Measurements from ENCODE around the gene SGTB. TPM values are rescaled to one million over a fixed set of nuclear protein-coding genes. Genes with fewer than 3 reads are reported as not detected.

The SGTB gene
- polyA plus RNA-seq, 1 donor from 2014 or later, result 9.6 TPM

- no peak overlapping the region for H3K4me2 ChIP-seq (ENCODE audit: low read length)
- H3K9me3 ChIP-seq (ENCODE audit: low read length), result no peaks in the 10 kb centered on the region
- H3K79me2 ChIP-seq (replicated peaks; ENCODE audit: insufficient read depth, low read length), result peaks cover 22% of the 10 kb centered on the region
- no peaks in the 10 kb centered on the region for H3K9me2 ChIP-seq (ENCODE audit: insufficient read depth, low read length)
- TF ChIP-seq SMC3 (conservative IDR thresholded peaks at IDR 0.05; ENCODE audit: poor library complexity), result no peak
- no peak for TF ChIP-seq EP300 (conservative IDR thresholded peaks at IDR 0.05; ENCODE audit: poor library complexity, severe bottlenecking)
- TF ChIP-seq TAF1 (IDR thresholded peaks at IDR 0.05; ENCODE audit: low read depth), result no peak
- TF ChIP-seq RAD21 (conservative IDR thresholded peaks at IDR 0.05), result no peak
- no peak for TF ChIP-seq MXI1 (conservative IDR thresholded peaks at IDR 0.05; ENCODE audit: poor library complexity, severe bottlenecking)
- no peak for TF ChIP-seq EZH2 (IDR thresholded peaks at IDR 0.05; ENCODE audit: borderline replicate concordance, insufficient read depth, low read length, poor library complexity, severe bottlenecking)
- TF ChIP-seq CTCF (IDR thresholded peaks at IDR 0.05; ENCODE audit: poor library complexity, severe bottlenecking), result no peak
- TF ChIP-seq POLR2AphosphoS5 (IDR thresholded peaks at IDR 0.05), result no peak
- TF ChIP-seq REST (IDR thresholded peaks at IDR 0.05; ENCODE audit: borderline replicate concordance), result no peak
- no peaks in the 10 kb centered on the region for H3K36me3 ChIP-seq (ENCODE audit: insufficient read depth, low read length)
- no peaks in the 10 kb centered on the region for H3F3A ChIP-seq (ENCODE audit: insufficient read depth, low read length, poor library complexity, severe bottlenecking)
- H3K27ac ChIP-seq (ENCODE audit: low read length), result no peak overlapping the region
- H3K4me3 ChIP-seq (ENCODE audit: low read length), result no peak overlapping the region
- H3K27me3 ChIP-seq (ENCODE audit: insufficient read depth, low read depth, low read length), result no peaks in the 10 kb centered on the region
- no peaks in the 10 kb centered on the region for H4K20me1 ChIP-seq (ENCODE audit: insufficient read depth)
- no peak overlapping the region for H3K9ac ChIP-seq (ENCODE audit: low read length)
- no peak overlapping the region for H2AFZ ChIP-seq (ENCODE audit: low read depth, low read length)
Measured at GRCh38 chr5:65737842-65738241, 15.9 kb upstream of the SGTB start.

- Histone ChIP-seq H2AFZ (ENCODE audit: low read depth, low read length) (no peak overlapping the region), H3K9me3 (ENCODE audit: low read length) (no peaks in the 10 kb centered on the region), H3K9ac (ENCODE audit: low read length) (no peak overlapping the region), H3K9me2 (ENCODE audit: insufficient read depth, low read length) (no peaks in the 10 kb centered on the region), H3K4me3 (ENCODE audit: low read length) (no peak overlapping the region), H3K27ac (ENCODE audit: low read length) (no peak overlapping the region), H3K36me3 (ENCODE audit: insufficient read depth, low read length) (no peaks in the 10 kb centered on the region), H3K79me2 (replicated peaks; ENCODE audit: insufficient read depth, low read length) (peaks cover 22% of the 10 kb centered on the region), H3K4me2 (ENCODE audit: low read length) (no peak overlapping the region), H3K27me3 (ENCODE audit: insufficient read depth, low read depth, low read length) (no peaks in the 10 kb centered on the region), H3F3A (ENCODE audit: insufficient read depth, low read length, poor library complexity, severe bottlenecking) (no peaks in the 10 kb centered on the region), H4K20me1 (ENCODE audit: insufficient read depth) (no peaks in the 10 kb centered on the region)
- TF ChIP-seq REST (IDR thresholded peaks at IDR 0.05; ENCODE audit: borderline replicate concordance) (no peak), TAF1 (IDR thresholded peaks at IDR 0.05; ENCODE audit: low read depth) (no peak), RAD21 (conservative IDR thresholded peaks at IDR 0.05) (no peak), EP300 (conservative IDR thresholded peaks at IDR 0.05; ENCODE audit: poor library complexity, severe bottlenecking) (no peak)
Measured at GRCh38 chr5:65736011-65736410, 14.1 kb upstream of the SGTB start.
